ENCODE results near the gene RING1. TPM values are rescaled to one million over a fixed set of nuclear protein-coding genes. Genes with fewer than 3 reads are reported as not detected.

Gene RING1
- total RNA-seq, 1 experiment from 2014 or later: 48.3 TPM

GRCh38 chr6:33164665-33165373 is 43.5 kb upstream of the RING1 start:
- ChIA-PET POLR2A (no interaction called here), CTCF (interaction anchor here (0.6 to 2.6 kb wide), 6 partner anchors 8 to 234 kb away, joined by 3 to 16 read pairs (median 4); no protein-coding TSS in a partner anchor)
- H3K27me3 Mint-ChIP-seq (ENCODE audit: insufficient read depth, unreplicated experiment): peaks cover 12% of the 10 kb centered on the region
- BruUV-seq (replicated peaks): no TSS peak
- H3K4me1 Mint-ChIP-seq (ENCODE audit: insufficient read depth, unreplicated experiment): peaks cover 12% of the 10 kb centered on the region
- TF ChIP-seq, protein P1, sequence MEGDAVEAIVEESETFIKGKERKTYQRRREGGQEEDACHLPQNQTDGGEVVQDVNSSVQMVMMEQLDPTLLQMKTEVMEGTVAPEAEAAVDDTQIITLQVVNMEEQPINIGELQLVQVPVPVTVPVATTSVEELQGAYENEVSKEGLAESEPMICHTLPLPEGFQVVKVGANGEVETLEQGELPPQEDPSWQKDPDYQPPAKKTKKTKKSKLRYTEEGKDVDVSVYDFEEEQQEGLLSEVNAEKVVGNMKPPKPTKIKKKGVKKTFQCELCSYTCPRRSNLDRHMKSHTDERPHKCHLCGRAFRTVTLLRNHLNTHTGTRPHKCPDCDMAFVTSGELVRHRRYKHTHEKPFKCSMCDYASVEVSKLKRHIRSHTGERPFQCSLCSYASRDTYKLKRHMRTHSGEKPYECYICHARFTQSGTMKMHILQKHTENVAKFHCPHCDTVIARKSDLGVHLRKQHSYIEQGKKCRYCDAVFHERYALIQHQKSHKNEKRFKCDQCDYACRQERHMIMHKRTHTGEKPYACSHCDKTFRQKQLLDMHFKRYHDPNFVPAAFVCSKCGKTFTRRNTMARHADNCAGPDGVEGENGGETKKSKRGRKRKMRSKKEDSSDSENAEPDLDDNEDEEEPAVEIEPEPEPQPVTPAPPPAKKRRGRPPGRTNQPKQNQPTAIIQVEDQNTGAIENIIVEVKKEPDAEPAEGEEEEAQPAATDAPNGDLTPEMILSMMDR (IDR thresholded peaks at IDR 0.05; ENCODE audit: unreplicated experiment): no peak
- intact Hi-C loops (cut with micrococcal nuclease): loop anchor here (5.0 kb wide), 1 partner anchor 43 kb away; no protein-coding TSS in a partner anchor
- no peak overlapping the region for H3K4me3 Mint-ChIP-seq (ENCODE audit: unreplicated experiment)
- H3K9me3 Mint-ChIP-seq (ENCODE audit: unreplicated experiment): no peaks in the 10 kb centered on the region
- peaks cover 6% of the 10 kb centered on the region for H3K36me3 Mint-ChIP-seq (ENCODE audit: insufficient read depth, unreplicated experiment)
- no peak overlapping the region for H3K27ac Mint-ChIP-seq (ENCODE audit: low read depth, unreplicated experiment)
- DNase-seq (ENCODE audit: unreplicated experiment): no peak

DNA sequence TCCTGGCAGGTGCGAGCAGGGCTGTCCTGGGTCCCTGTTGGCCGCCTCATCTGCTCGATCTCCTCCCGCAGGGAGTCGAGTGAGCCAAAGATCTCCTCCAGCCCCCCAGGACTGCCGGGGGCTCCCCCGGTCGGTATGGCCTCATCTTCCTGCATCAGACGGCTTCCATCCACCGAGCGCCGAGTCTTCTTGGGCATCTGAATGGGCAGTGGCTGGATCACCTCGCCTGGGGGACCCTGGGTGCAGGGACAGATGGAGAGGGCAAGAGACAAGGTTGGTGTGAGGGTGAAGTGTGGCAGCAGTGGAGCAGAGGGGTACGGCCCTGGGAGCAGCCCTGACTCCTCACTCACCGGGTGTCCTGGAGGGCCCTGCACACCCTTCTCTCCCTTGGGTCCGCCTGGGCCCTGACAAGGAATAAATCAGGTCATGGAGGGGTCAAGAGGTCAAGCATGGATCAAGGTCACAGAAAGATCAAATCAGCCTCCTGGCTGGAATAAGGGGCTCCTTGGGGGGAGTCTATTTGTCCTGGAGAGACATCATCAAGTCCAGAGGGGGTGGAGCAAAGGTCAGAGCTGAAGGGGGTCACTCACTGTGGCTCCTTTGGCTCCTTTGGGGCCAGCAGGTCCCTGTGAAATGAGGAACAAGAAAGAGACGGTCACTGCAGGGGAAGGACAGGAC is 42.6 kb upstream of the RING1 start:
- Mint-ChIP-seq H3K9me3 (ENCODE audit: unreplicated experiment) (no peaks in the 10 kb centered on the region), H3K36me3 (ENCODE audit: insufficient read depth, unreplicated experiment) (peaks cover 6% of the 10 kb centered on the region), H3K27me3 (ENCODE audit: insufficient read depth, unreplicated experiment) (peaks cover 12% of the 10 kb centered on the region), H3K4me1 (ENCODE audit: insufficient read depth, unreplicated experiment) (peaks cover 12% of the 10 kb centered on the region), H3K4me3 (ENCODE audit: unreplicated experiment) (no peak overlapping the region), H3K27ac (ENCODE audit: low read depth, unreplicated experiment) (no peak overlapping the region)
- ChIA-PET POLR2A (no interaction called here), CTCF (interaction anchor here (0.6 to 2.6 kb wide), 4 partner anchors 7 to 184 kb away, joined by 3 to 16 read pairs (median 6); no protein-coding TSS in a partner anchor)
- no TSS peak for BruUV-seq (replicated peaks)
- DNase-seq (ENCODE audit: unreplicated experiment): no peak
- TF ChIP-seq, protein P1 (IDR thresholded peaks at IDR 0.05; ENCODE audit: unreplicated experiment): no peak
- intact Hi-C loops (cut with micrococcal nuclease): no loop called here

- Mint-ChIP-seq H3K27me3 (ENCODE audit: insufficient read depth, unreplicated experiment) (peaks cover 12% of the 10 kb centered on the region), H3K9me3 (ENCODE audit: unreplicated experiment) (no peaks in the 10 kb centered on the region), H3K27ac (ENCODE audit: low read depth, unreplicated experiment) (no peak overlapping the region), H3K4me1 (ENCODE audit: insufficient read depth, unreplicated experiment) (peaks cover 9% of the 10 kb centered on the region), H3K4me3 (ENCODE audit: unreplicated experiment) (no peak overlapping the region), H3K36me3 (ENCODE audit: insufficient read depth, unreplicated experiment) (peaks cover 6% of the 10 kb centered on the region)
- intact Hi-C loops (cut with micrococcal nuclease): no loop called here
- DNase-seq (ENCODE audit: unreplicated experiment): no peak
- POLR2A ChIA-PET: no interaction called here
- TF ChIP-seq, protein P1 (IDR thresholded peaks at IDR 0.05; ENCODE audit: unreplicated experiment): no peak
- CTCF ChIA-PET: no interaction called here
- BruUV-seq (replicated peaks): no TSS peak
These were observed 41.9 kb upstream of the RING1 start for GRCh38 chr6:33166363-33166762.

DNA sequence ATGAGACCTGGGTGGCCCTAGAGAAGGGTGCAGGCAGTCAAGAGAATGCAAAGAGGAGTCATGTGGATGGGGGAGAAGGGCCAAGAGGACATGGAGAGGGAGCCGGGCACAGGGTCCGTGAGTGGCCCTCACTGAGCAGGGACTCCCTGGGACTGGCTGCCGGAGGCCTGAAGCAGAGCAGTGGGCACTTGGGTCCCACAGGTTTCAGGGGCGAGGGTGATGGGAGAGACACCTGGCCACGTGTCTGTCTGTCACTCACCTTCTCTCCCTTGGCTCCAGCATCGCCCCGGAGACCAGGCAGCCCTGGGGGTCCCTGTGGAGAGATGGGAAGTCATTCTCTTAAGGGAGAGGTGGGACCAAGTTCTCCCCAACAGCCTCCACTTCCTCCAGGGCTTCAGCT is 41.5 kb upstream of the RING1 start:
- CTCF ChIA-PET: no interaction called here
- POLR2A ChIA-PET: no interaction called here
- Mint-ChIP-seq H3K9me3 (ENCODE audit: unreplicated experiment) (no peaks in the 10 kb centered on the region), H3K4me1 (ENCODE audit: insufficient read depth, unreplicated experiment) (peaks cover 5% of the 10 kb centered on the region), H3K4me3 (ENCODE audit: unreplicated experiment) (no peak overlapping the region), H3K36me3 (ENCODE audit: insufficient read depth, unreplicated experiment) (peaks cover 6% of the 10 kb centered on the region), H3K27ac (ENCODE audit: low read depth, unreplicated experiment) (no peak overlapping the region), H3K27me3 (ENCODE audit: insufficient read depth, unreplicated experiment) (peaks cover 12% of the 10 kb centered on the region)
- DNase-seq (ENCODE audit: unreplicated experiment): no peak
- intact Hi-C loops (cut with micrococcal nuclease): no loop called here
- TF ChIP-seq, protein P1 (IDR thresholded peaks at IDR 0.05; ENCODE audit: unreplicated experiment): no peak
- no TSS peak for BruUV-seq (replicated peaks)

Measured in MCF 10A (cell line).